GM21526 (cell line): ENCODE measurements around the gene APBA1.

Experiments
- ATAC-seq: cut with Tn5 transposase; IDR thresholded peaks from one replicate; pipeline ENCODE4 v1.9.1; 2021; ENCODE audit warnings: moderate library complexity; ENCODE audit not compliant: unreplicated experiment, low FRiP score

APBA1 gene

DNA sequence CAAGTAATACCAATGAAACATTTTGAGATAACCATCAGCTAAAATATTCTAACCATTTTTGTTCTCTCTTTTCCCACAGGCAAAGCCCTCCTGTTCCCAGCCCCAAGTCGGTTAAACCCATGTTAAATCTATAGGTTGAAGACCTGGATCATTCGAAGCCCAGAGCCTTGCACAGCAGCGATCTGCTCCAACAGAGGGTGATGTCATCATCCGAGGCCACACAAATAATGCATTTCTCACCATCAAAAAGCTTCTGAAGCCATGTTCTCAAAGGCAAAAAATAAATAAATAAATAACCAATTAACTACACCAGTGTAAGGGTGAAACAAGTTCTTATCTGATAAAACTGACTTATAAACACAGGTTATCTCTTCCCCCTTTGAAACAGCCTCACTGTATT lies 178.0 kb downstream of the APBA1 start:
- no peak for ATAC-seq

DNA sequence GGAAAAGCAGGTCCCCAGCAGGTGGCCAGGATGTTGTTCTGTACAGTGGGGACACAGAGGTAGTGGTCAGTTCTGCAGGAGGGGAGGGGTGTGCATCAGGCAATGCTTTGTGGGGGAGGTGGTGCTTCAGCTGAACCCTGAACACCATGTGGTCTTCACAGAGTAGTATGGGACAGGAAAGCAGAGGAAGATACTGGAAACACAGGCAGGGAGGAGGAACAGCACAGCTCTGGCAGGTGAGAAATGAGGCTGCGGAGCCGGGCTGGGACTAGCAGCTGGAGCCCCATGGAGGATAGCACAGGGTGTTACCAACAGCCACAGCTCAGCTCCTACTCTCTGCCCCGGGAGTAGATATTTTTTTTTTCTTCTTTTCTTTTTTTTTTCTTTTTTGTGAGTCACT lies 185.7 kb downstream of the APBA1 start:
- no peak for ATAC-seq

DNA sequence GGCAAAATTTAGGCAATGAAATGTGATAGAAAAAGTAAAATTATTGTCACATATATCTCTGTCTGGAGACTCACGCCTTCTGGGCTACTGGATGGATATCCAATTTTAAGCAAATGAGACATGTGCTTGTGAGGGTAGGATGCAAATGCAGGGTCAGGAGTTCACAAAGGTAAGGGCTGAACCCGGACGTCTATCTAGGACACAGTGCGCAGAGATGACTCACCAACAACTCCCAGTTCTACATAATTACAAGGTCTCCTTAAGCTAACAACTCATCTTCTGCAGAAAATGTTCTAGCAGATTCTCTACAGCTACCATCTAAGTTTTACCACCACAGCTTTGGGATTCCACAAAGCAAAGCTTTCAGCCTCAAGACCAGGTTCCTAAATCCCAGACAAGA lies 186.7 kb downstream of the APBA1 start:
- ATAC-seq: no peak

DNA sequence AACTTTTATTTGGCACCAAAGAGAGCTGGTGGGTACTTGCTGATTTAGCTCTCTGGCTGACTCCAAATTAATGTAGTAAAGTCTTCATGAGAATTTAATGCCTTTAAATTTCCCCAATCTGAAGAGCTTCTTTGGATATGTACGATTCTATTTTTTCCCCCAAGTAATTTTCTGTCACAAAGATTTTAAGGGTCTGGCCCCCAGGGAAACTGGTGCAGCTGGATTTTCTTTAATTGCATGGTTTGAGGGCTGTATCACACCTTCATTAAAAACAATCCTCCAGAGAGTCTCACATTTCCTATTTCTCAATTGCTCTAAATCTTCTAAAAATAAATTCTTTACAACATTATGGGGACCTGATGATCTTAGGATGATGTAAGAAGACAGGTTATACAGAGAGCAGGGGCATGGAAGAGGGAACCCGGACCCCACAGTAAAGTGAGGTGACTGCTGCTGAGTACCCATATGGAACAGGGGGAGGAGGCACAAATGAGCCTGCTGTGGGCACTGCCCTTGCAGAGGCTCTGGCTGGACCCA lies 188.2 kb downstream of the APBA1 start:
- ATAC-seq: no peak

DNA sequence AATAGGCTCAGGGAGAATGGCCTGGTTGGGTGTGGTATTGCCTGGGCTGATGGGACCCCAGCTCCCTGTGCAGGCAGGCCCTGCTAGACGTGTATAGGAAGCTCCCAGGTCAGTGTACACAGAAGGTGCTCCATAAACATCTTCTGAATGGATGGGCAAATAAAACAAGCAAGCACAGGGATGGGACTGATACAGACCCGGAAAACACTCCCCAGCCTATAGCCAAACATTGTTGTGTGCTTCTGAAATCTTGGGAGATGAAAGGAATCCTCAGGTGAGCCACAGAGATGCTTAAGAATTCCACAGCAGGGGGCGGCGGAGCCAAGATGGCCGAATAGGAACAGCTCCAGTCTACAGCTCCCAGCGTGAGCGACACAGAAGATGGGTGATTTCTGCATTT lies 195.4 kb downstream of the APBA1 start:
- no peak for ATAC-seq

DNA sequence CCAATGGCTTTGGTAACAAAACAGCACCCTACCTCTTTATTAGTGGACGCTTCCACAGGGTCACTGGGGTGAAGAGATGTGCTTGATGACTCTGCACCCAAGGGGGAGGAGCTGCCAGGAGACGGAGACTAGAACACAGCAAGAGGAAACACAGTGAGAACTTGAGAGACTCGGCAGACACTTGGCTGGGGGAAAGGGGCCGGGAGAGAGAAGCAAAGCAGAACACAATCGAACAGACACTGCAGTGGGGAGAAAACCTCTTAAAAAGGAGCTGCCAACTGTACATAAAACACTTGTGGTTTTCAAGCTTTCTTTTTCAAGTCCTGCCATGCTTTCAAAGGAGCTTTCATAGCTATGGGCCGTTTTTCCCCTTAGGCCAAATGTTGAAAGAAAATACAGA lies 196.2 kb downstream of the APBA1 start:
- no peak for ATAC-seq

DNA sequence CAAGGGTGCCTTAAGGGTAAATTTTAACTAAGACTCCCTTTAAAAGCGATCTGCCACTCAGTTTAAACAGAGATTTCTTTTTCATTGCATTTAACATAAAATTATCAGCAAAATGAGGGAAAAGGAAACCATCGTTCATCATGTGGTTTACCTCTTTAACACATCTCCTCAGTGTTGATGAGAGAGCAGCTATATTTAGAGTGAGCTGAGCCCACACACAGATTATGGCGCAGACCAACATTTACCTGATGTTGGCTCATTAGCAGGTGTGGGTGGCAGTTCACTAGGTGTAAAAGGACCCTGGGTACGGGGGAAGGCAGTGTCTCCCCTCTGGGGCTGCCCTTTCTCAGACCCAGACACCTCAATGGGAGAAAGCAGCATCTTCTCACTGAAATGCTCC lies 197.3 kb downstream of the APBA1 start:
- ATAC-seq: no peak

DNA sequence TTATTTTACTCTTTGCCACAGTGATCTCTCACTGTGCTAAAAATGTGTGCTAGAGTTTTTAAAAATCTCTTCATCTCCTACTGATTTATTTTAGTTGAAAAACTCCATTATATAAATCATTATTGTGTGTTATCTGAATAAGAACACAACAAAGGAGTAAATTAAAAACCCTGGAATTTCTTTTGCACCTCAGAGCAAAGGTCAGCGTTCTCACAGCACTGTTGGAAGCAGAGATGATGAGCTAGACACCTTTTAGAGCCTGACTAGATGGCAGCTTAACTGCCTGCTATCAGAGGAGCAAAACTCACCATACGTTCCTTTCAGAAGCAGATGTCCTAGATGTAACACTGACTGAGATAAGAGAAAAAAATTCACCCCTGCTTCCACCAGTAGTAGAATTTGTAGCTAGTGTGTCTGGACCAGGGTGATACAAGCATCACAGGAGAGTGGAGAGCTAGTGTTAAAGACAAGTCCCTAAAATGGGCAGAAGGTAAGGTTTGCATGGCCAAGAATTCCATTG lies 200.0 kb downstream of the APBA1 start:
- no peak for ATAC-seq

DNA sequence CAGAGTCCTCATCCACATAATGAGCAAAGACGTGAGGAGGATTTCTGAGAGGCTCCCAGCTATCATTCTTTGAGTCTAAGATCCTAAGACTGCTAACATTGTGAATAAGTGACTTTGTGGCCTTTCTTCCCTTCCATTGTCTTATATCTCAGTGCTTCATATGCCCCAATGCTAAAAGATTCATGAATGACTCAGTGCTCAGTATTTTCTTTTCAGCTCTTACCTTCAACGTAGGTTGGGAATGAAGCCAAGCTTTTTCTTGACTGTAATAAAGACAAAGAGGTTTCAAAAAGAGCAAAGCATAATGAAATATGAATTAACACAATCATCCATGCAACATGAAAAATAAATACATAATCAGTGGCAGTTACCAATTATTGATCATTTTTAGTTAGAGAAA lies 200.7 kb downstream of the APBA1 start:
- ATAC-seq: no peak

DNA sequence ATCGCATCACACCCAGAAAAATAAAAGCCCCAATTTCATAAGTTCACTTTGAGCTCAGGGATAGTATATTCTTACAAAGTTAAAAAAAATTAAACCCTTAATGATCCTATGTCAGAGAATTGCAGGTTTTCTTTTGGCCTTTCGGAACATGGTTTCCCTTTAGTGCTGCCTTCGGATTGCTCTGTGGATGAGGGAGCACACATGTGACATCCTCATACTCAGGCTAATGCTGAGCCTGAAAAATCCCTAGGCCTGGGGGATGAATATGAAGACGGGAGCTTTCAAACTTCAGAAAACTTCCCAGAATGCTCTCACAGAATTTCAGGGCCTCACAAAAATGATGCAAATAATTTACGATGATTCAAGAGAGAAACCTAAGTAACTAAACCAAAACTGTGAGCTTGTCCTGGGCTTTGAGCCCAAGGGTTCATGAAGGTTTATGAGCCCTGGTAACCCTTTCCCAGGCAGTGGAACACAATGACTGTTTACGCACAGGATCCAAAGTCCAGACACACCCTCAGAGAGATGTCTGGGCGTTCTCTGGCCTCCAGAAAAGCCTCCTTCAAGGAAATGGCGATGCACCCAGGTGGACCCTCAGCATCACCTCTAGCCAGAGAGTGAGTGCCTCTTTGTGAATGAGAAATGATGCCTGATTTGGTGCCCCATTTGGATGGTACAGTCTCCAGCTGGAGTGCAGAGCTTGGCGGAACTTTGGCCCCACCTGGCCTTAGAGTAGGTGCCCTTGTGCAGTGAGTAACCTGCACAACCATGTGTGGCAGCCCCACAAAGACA lies 201.8 kb downstream of the APBA1 start:
- no peak for ATAC-seq

DNA sequence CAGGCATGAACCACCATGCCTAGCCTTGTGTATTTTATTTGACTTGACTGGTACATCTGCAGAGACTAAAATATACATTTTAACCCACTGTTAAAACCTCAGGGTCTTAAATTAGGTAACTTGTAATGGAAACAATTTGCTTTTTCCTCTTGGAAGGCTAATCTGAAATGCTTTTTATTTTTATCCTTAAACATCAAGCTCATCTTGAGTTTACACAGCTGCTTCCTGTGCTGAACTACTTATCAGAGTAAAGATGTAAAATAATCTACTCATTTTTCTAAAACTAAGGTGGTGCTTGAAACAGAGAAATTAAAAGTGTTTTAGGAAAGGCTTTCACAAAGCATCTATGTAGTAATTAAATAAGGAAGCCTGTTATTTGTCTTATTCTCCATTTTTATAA lies 203.0 kb downstream of the APBA1 start:
- no peak for ATAC-seq

DNA sequence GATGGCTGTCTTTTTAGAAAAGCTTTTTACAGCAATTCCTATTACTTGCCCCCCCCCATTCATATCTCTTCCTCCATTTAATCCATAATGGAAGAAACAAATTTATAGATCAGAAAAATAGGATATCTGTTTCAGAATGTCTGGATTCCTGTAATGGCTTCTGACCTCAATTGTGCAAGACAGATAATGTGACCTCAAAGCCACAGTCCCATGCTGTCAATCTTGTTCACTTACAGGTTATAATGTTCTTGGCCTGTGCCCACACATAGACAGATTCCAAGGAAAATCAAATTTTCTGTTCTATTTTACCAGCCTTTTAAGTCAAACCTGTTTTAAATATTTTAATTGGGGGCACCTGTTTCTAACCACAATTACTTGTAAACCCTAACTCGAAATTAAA lies 203.8 kb downstream of the APBA1 start:
- ATAC-seq: no peak

DNA sequence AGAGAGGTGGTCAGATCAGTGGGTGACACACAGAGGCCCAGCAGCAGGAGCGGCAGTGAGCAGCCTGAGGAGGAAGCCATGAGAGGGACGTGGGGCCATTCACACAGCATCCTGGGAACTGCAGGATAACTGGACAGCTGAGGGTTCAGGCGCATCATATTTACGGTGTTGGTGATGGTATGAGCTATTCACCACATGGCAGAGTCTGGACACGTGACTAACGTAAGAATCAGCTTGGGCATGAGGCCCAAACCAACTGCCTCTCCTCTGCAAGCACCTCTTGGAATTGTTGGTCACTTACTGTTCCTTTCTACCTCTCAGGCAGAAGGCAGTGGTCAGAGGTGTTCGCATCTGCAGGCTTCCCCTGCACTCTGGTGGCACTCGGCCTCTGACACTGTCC lies 206.0 kb downstream of the APBA1 start:
- no peak for ATAC-seq

DNA sequence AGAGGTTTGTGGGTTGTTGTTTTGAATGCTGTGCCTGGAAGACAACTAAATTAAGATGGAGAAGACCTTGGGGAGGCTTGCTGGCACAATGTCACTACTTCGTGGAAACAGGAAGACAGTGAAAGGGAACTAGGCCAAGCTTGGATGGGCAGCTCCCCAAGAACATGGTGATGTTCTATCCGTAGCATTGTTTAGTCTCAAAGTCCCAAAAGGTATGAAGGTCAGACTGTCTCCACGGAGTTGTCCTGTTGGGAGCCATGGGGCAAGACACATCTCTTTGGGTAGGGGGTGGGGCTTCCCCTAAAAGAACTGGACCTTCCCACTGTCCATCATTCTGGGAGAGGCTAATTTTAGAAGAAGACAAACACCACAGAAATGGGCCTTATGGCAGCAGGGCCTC lies 206.7 kb downstream of the APBA1 start:
- no peak for ATAC-seq

DNA sequence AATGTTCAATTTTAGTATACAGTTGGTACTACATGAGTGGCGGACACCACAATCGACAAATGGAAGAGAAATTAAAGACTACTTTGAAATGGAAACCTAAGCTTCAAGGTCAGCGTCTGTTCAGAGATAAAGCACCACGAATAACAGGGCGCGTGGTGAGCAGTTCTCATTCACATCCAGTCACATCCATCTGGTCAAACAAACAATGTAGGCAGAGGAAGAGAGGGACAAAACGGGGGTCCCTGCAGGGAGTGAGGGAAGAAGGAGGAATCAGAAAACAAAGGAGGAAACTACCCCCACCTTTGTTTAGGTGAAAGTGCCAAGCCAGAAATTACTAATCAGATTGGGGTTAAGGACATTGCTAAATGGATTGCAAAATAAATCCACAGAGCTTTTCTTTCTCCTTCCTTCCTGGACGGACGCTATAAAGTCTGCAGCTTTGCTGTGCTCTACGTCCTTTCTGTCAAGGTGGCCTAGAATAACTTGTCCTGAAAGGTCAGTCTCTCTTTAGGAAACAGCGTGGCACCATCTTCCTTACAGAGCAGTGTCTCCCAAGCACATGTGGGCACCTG lies 208.6 kb downstream of the APBA1 start:
- ATAC-seq: no peak

DNA sequence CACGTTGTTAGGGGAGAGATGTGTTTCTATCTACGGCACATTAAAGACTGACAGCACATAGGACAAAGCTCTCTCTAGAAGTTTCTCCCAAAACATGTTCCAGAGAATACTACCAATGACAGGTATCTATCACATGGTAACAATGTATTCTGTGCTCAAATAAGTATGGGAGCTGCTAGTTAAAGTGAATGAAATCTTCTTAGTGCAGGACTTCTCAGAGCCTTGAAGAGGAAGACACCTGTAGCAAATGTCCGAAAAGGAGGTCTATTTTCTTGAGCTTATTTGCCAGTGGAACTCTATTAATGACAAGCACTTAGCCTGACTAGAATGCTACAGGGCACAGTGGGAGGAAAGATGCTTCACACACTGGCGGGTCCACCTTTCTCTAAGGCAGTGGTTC lies 209.8 kb downstream of the APBA1 start:
- ATAC-seq: no peak

DNA sequence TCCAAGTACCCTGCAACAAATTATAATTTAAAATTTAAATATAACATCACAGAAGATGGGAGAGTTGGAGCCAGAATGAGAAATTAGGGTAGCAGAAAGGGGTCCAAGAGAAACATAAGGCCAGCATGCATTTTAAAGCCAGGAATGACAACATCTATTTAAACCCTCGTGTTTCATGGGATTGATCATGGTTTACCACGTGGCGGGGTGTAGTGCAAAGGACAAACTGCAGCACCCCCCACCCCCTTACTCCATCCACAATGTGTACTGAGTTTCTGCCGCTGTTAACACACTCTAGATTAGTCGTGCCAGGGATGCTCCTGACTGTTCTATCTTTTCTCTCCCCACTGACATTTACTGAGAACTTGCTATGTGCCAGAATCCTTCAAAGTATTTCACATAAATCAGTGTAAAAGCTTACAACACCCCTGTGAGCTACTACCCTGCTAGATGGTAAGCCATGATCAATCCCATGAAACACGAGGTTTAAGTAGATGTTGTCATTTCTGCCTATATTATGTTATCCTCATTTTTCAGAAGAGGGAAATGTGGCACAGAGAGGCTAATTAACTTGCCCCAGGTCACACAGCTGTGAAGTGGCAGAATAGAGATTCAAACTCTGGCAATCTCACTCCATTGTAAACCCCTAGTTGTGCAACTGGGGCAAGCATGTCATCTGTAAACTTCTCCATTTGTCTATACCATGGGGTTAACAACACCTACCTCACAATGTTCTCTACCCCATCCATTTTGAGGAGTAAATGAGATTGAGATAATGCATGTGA lies 210.9 kb downstream of the APBA1 start:
- ATAC-seq: no peak

DNA sequence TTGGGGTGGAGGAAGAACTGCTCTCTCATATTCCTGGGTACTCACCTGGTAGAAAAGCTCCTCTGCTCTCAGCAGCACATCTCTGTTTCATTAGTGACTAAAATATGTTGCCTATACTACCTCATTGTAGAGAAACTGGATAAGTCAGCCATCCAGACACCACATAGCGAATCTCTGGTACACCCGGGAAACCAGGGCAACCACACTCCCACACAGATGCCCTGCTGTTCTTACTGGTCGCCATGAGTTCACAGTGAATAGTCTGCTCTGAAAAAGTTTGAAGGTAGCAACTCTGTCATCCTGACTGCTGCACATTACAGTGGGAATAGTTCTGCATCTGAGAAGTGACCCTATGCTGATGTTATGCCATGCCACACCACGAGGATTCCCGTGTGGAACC lies 212.2 kb downstream of the APBA1 start:
- ATAC-seq: no peak

DNA sequence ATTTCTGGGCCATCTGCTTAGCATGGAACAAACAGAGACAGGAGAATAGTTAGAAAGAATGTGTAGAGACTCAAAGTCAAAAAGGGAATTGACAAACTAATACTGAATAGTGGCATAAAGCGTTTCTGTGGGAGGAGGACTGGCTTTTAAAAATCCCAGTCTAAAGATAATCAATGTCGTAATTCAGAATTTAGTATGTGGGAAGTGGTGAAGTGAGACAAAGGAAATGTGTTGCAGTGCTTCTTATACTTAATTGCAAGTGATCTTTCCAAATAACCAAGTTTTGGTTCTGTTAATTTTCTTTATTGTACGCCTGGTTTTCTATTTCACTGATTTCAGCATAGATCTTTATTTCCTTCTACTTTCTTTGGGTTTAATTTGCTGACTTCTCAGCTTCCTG lies 214.0 kb downstream of the APBA1 start:
- ATAC-seq: no peak

DNA sequence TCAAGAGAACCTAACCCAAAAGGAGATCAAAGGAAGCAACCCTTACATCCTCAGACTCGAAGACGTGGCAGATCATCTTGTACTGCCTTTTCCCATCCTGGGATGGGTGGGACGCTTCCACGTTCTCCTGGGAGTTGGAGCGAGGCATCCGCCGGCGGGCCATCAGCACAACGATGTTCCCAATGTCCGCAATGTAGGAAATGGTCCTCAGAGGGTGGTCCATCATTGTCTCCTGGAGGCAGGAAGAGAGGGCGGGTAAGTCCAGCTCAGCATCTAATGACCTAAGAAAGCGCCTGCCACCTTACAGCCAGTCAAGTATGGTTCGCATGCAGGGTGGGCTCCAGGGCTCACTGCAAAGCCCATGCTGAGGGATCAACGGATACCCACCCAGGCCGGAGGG lies 216.0 kb downstream of the APBA1 start:
- no peak for ATAC-seq

DNA sequence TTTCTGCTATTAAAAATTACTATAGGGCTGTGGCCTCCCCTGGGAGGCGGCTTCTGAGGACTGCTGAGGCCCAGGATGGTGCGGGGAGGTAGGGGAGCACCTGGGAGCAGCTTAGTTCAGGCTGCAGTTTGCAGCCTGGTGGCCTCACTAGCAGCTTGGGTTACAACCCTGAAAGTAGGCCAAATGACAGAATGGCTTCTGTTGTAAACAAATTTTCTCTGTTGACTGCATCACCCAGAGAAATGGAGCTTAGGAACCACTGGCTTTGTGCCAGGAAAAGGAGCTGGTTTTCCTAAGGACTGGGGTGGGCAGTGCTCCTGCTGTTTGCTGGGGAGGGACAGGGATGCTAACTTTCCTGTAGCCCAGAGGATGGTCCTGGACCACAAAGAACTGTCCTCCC lies 216.9 kb downstream of the APBA1 start:
- no peak for ATAC-seq
